ENCODE measurements around the gene RALY.
"Not testable (repeated sequence)": the region's sequence is repeated elsewhere in the genome, so short reads cannot be mapped to it uniquely, and the experiment has no call there.

RALY gene

GRCh38 chr20:34015401-34016335, 22.0 kb downstream of the RALY start:
- no peak for DNase-seq (ENCODE audit: low read depth in 1 of 2, low spot score in 1 of 2)

- DNase-seq (ENCODE audit: low read depth in 1 of 2, low spot score in 1 of 2), result no peak
These were observed 23.0 kb downstream of the RALY start for GRCh38 chr20:34016736-34017135.

- DNase-seq (ENCODE audit: low read depth in 1 of 2, low spot score in 1 of 2), result no peak
These were observed 23.9 kb downstream of the RALY start for GRCh38 chr20:34017610-34018009.

- no peak for DNase-seq (ENCODE audit: low read depth in 1 of 2, low spot score in 1 of 2)
These were observed 24.5 kb downstream of the RALY start for GRCh38 chr20:34018166-34018565.

- no peak for DNase-seq (ENCODE audit: low read depth in 1 of 2, low spot score in 1 of 2)
These were observed 28.6 kb downstream of the RALY start for GRCh38 chr20:34022151-34022838.

- DNase-seq (ENCODE audit: low read depth in 1 of 2, low spot score in 1 of 2), result no peak
These were observed 29.1 kb downstream of the RALY start for GRCh38 chr20:34022839-34023234.

GRCh38 chr20:34023937-34024722, 30.4 kb downstream of the RALY start:
- DNase-seq (ENCODE audit: low read depth in 1 of 2, low spot score in 1 of 2), result no peak

GRCh38 chr20:34024723-34025351, 31.1 kb downstream of the RALY start:
- no peak for DNase-seq (ENCODE audit: low read depth in 1 of 2, low spot score in 1 of 2)

GRCh38 chr20:34028013-34028412, 34.3 kb downstream of the RALY start:
- DNase-seq (ENCODE audit: low read depth in 1 of 2, low spot score in 1 of 2), result not testable (repeated sequence)

GRCh38 chr20:34029415-34029814, 35.7 kb downstream of the RALY start:
- no peak for DNase-seq (ENCODE audit: low read depth in 1 of 2, low spot score in 1 of 2)

- no peak for DNase-seq (ENCODE audit: low read depth in 1 of 2, low spot score in 1 of 2)
These were observed 36.7 kb downstream of the RALY start for GRCh38 chr20:34030456-34030855.

- DNase-seq (ENCODE audit: low read depth in 1 of 2, low spot score in 1 of 2), result no peak
These were observed 40.2 kb downstream of the RALY start for GRCh38 chr20:34033903-34034302.

GRCh38 chr20:34037121-34037520, 43.4 kb downstream of the RALY start:
- DNase-seq (ENCODE audit: low read depth in 1 of 2, low spot score in 1 of 2), result peak; percentile 11 to 37

GRCh38 chr20:34037767-34038166, 44.1 kb downstream of the RALY start:
- DNase-seq (ENCODE audit: low read depth in 1 of 2, low spot score in 1 of 2), result no peak

- DNase-seq (ENCODE audit: low read depth in 1 of 2, low spot score in 1 of 2), result no peak
These were observed 46.7 kb downstream of the RALY start for GRCh38 chr20:34040300-34040995.

- no peak for DNase-seq (ENCODE audit: low read depth in 1 of 2, low spot score in 1 of 2)
These were observed 47.5 kb downstream of the RALY start for GRCh38 chr20:34041226-34041625.

GRCh38 chr20:34042262-34042661, 48.6 kb downstream of the RALY start:
- no peak for DNase-seq (ENCODE audit: low read depth in 1 of 2, low spot score in 1 of 2)

- no peak for DNase-seq (ENCODE audit: low read depth in 1 of 2, low spot score in 1 of 2)
These were observed 49.3 kb downstream of the RALY start for GRCh38 chr20:34043025-34043424.

GRCh38 chr20:34045294-34045693, 51.6 kb downstream of the RALY start:
- no peak for DNase-seq (ENCODE audit: low read depth in 1 of 2, low spot score in 1 of 2)

- DNase-seq (ENCODE audit: low read depth in 1 of 2, low spot score in 1 of 2), result no peak
These were observed 52.4 kb downstream of the RALY start for GRCh38 chr20:34045930-34046725.
